ENCODE data around the gene ARF3.
"Not testable (repeated sequence)": the region's sequence is repeated elsewhere in the genome, so short reads cannot be mapped to it uniquely, and the experiment has no call there.

GRCh38 chr12:48909698-48910097 lies 47.6 kb downstream of the ARF3 start:
- TF ChIP-seq YY1 (IDR thresholded peaks at IDR 0.05; ENCODE audit: insufficient read depth, insufficient read length); ZNF274 (IDR thresholded peaks at IDR 0.05; ENCODE audit: low read depth, low read length); SUZ12 (IDR thresholded peaks at IDR 0.05; ENCODE audit: extremely low read depth, insufficient read depth, insufficient read length): not testable (repeated sequence)

Data from NT2/D1 (cell line).